ENCODE measurements around the gene ATG2B.
"Not testable (repeated sequence)": the region's sequence is repeated elsewhere in the genome, so short reads cannot be mapped to it uniquely, and the experiment has no call there.

ATG2B gene

GRCh38 chr14:96354246-96354645, 8.9 kb downstream of the ATG2B start:
- no peak overlapping the region for H3K4me3 ChIP-seq (ENCODE audit: low read depth in 1 of 5, low read length in 5 of 5)
- peaks cover 0 to under 1% (median 0%) of the 10 kb centered on the region in 5 donors for H3K4me1 ChIP-seq (ENCODE audit: control insufficient read depth in 5 of 5, insufficient read depth in 5 of 5, low read length in 5 of 5)
- no peaks in the 10 kb centered on the region for H3K9me3 ChIP-seq (ENCODE audit: control insufficient read depth in 5 of 5, low read length in 5 of 5)
- H3K36me3 ChIP-seq (ENCODE audit: control insufficient read depth in 5 of 5, insufficient read depth in 5 of 5, low read length in 5 of 5) = peaks cover 0 to 4% (median 0%) of the 10 kb centered on the region in 5 donors
- no peak overlapping the region for H3K27ac ChIP-seq (ENCODE audit: low read depth, low read length)
- no peak overlapping the region for H3K9ac ChIP-seq (ENCODE audit: low read length in 5 of 5)
- no peaks in the 10 kb centered on the region for H3K27me3 ChIP-seq (ENCODE audit: control insufficient read depth in 5 of 5, insufficient read depth in 4 of 5, low read length in 5 of 5)

DNA sequence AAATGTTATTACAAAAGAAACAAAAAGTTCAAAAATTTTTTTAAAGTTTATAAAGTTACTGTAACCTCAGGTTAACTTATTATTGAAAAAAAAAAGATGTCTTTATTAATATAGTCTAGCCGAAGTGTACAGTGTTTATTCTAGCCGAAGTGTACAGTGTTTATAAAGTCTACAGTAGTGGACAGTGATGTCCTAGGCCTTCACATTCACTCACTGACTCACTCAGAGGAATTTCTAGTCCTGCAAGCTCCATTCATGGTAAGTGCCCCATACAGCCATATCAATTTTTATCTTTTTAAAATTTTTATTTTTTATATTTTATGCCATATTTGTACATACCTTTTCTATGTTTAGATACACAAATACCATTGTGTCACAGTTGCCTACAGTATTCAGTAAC, 10.4 kb downstream of the ATG2B start:
- no peak overlapping the region for H3K4me3 ChIP-seq (ENCODE audit: low read depth in 1 of 5, low read length in 5 of 5)
- H3K9ac ChIP-seq (ENCODE audit: low read length in 5 of 5) = no peak overlapping the region
- no peak overlapping the region for H3K27ac ChIP-seq (ENCODE audit: low read depth, low read length)
- H3K9me3 ChIP-seq (ENCODE audit: control insufficient read depth in 5 of 5, low read length in 5 of 5) = no peaks in the 10 kb centered on the region
- no peaks in the 10 kb centered on the region for H3K4me1 ChIP-seq (ENCODE audit: control insufficient read depth in 5 of 5, insufficient read depth in 5 of 5, low read length in 5 of 5)
- peaks cover 0 to 4% (median 0%) of the 10 kb centered on the region in 5 donors for H3K36me3 ChIP-seq (ENCODE audit: control insufficient read depth in 5 of 5, insufficient read depth in 5 of 5, low read length in 5 of 5)
- no peaks in the 10 kb centered on the region for H3K27me3 ChIP-seq (ENCODE audit: control insufficient read depth in 5 of 5, insufficient read depth in 4 of 5, low read length in 5 of 5)

DNA sequence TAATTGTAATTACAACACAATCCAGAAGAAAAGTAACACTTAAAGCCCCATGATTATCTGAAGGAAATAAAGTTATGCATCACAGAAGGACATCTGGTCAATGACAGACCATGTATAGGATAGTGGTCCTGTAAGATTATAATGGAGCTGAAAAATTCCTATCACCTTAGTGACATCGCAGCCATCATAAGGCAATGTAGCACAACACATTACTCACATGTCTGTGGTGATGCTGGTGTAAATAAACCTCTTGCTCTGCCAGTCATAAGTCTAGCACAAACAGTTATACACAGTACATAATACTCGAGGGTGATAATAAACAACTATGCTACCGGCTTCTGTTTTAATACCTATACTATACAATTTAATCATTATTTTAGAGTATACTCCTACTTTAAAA, 11.2 kb downstream of the ATG2B start:
- Histone ChIP-seq H3K4me3 (ENCODE audit: low read depth in 1 of 5, low read length in 5 of 5) (no peak overlapping the region), H3K27ac (ENCODE audit: low read depth, low read length) (no peak overlapping the region), H3K27me3 (ENCODE audit: control insufficient read depth in 5 of 5, insufficient read depth in 4 of 5, low read length in 5 of 5) (no peaks in the 10 kb centered on the region), H3K36me3 (ENCODE audit: control insufficient read depth in 5 of 5, insufficient read depth in 5 of 5, low read length in 5 of 5) (peaks cover 0 to 4% (median 0%) of the 10 kb centered on the region in 5 donors), H3K9me3 (ENCODE audit: control insufficient read depth in 5 of 5, low read length in 5 of 5) (no peaks in the 10 kb centered on the region), H3K9ac (ENCODE audit: low read length in 5 of 5) (no peak overlapping the region), H3K4me1 (ENCODE audit: control insufficient read depth in 5 of 5, insufficient read depth in 5 of 5, low read length in 5 of 5) (no peaks in the 10 kb centered on the region)

DNA sequence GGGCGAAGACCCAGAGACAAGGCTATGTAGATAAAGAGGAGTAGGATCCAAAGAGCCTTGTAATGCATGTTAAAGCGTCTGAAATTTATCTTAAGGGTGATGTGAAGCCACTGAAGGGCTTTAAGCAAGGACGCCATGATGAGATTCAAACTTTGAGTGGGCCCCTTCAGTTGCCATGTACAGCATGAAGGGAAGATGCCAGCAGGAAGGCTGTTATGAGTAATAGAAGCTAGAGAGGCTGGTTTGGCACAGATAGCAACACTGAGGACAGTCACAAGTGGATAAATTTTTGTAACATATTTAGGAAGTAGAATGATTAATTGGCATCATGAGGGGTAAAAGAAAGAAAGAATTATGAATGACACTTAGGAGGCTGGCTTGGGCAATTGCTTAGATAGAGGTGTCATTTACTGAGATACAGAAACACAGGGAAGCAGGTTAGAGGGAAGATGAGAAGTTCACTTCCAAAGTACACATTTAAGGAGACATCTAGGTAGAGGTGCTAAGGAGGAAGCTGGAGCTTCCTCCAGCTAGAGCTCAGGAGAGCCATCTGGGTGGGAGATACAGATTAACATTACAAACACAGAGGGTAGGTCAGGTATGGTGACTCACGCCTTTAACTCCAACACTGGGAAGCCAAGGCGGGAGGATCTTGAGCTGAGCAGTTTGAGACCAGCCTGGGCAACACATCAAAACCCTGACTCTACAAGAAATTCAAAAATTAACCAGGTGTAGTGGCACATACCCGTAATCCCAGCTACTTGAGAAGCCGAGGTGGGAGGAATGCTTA, 13.7 kb downstream of the ATG2B start:
- H3K27ac ChIP-seq (ENCODE audit: low read depth, low read length) = no peak overlapping the region
- no peak overlapping the region for H3K4me3 ChIP-seq (ENCODE audit: low read depth in 1 of 5, low read length in 5 of 5)
- H3K4me1 ChIP-seq (ENCODE audit: control insufficient read depth in 5 of 5, insufficient read depth in 5 of 5, low read length in 5 of 5) = no peaks in the 10 kb centered on the region
- peaks cover 0 to 3% (median 0%) of the 10 kb centered on the region in 5 donors for H3K36me3 ChIP-seq (ENCODE audit: control insufficient read depth in 5 of 5, insufficient read depth in 5 of 5, low read length in 5 of 5)
- no peaks in the 10 kb centered on the region for H3K9me3 ChIP-seq (ENCODE audit: control insufficient read depth in 5 of 5, low read length in 5 of 5)
- no peak overlapping the region for H3K9ac ChIP-seq (ENCODE audit: low read length in 5 of 5)
- H3K27me3 ChIP-seq (ENCODE audit: control insufficient read depth in 5 of 5, insufficient read depth in 4 of 5, low read length in 5 of 5) = no peaks in the 10 kb centered on the region

GRCh38 chr14:96347957-96348356, 15.2 kb downstream of the ATG2B start:
- not testable (repeated sequence) for H3K9ac ChIP-seq (ENCODE audit: low read length in 5 of 5); H3K36me3 ChIP-seq (ENCODE audit: control insufficient read depth in 5 of 5, insufficient read depth in 5 of 5, low read length in 5 of 5); H3K27me3 ChIP-seq (ENCODE audit: control insufficient read depth in 5 of 5, insufficient read depth in 4 of 5, low read length in 5 of 5); H3K4me1 ChIP-seq (ENCODE audit: control insufficient read depth in 5 of 5, insufficient read depth in 5 of 5, low read length in 5 of 5); H3K27ac ChIP-seq (ENCODE audit: low read depth, low read length); H3K9me3 ChIP-seq (ENCODE audit: control insufficient read depth in 5 of 5, low read length in 5 of 5); H3K4me3 ChIP-seq (ENCODE audit: low read depth in 1 of 5, low read length in 5 of 5)

- Histone ChIP-seq H3K27ac (ENCODE audit: low read depth, low read length) (no peak overlapping the region), H3K27me3 (ENCODE audit: control insufficient read depth in 5 of 5, insufficient read depth in 4 of 5, low read length in 5 of 5) (no peaks in the 10 kb centered on the region), H3K9me3 (ENCODE audit: control insufficient read depth in 5 of 5, low read length in 5 of 5) (no peaks in the 10 kb centered on the region), H3K9ac (ENCODE audit: low read length in 5 of 5) (no peak overlapping the region), H3K4me1 (ENCODE audit: control insufficient read depth in 5 of 5, insufficient read depth in 5 of 5, low read length in 5 of 5) (no peaks in the 10 kb centered on the region), H3K4me3 (ENCODE audit: low read depth in 1 of 5, low read length in 5 of 5) (no peak overlapping the region), H3K36me3 (ENCODE audit: control insufficient read depth in 5 of 5, insufficient read depth in 5 of 5, low read length in 5 of 5) (peaks cover 2 to 5% (median 4%) of the 10 kb centered on the region in 5 donors)
These were observed 17.5 kb downstream of the ATG2B start for GRCh38 chr14:96345669-96346068.

DNA sequence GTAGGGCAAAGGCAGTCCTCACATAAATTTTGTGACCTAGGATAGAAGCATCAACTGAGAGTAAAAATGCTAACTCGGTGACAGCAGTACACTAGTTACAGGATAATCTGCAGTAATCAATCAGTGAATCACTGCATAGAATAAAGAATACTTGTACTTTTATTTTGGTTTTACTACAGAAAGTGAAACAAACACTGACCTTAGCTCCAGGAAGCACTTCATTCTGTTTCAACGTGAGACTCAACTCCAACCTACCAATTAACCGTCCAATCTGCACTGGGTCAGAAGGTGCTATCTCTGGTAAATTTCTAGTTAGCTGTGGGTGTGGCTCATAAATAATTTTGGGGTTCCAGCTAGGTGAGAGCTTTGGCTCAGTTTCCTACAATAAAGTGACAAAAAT, 21.8 kb downstream of the ATG2B start:
- Histone ChIP-seq H3K27me3 (ENCODE audit: control insufficient read depth in 5 of 5, insufficient read depth in 4 of 5, low read length in 5 of 5) (no peaks in the 10 kb centered on the region), H3K27ac (ENCODE audit: low read depth, low read length) (no peak overlapping the region), H3K4me3 (ENCODE audit: low read depth in 1 of 5, low read length in 5 of 5) (no peak overlapping the region), H3K9me3 (ENCODE audit: control insufficient read depth in 5 of 5, low read length in 5 of 5) (no peaks in the 10 kb centered on the region), H3K4me1 (ENCODE audit: control insufficient read depth in 5 of 5, insufficient read depth in 5 of 5, low read length in 5 of 5) (no peaks in the 10 kb centered on the region), H3K36me3 (ENCODE audit: control insufficient read depth in 5 of 5, insufficient read depth in 5 of 5, low read length in 5 of 5) (peaks cover 8 to 29% (median 24%) of the 10 kb centered on the region in 5 donors), H3K9ac (ENCODE audit: low read length in 5 of 5) (no peak overlapping the region)

GRCh38 chr14:96338551-96338950, 24.6 kb downstream of the ATG2B start:
- Histone ChIP-seq H3K27me3 (ENCODE audit: control insufficient read depth in 5 of 5, insufficient read depth in 4 of 5, low read length in 5 of 5) (no peaks in the 10 kb centered on the region), H3K9ac (ENCODE audit: low read length in 5 of 5) (no peak overlapping the region), H3K9me3 (ENCODE audit: control insufficient read depth in 5 of 5, low read length in 5 of 5) (no peaks in the 10 kb centered on the region), H3K4me3 (ENCODE audit: low read depth in 1 of 5, low read length in 5 of 5) (no peak overlapping the region), H3K4me1 (ENCODE audit: control insufficient read depth in 5 of 5, insufficient read depth in 5 of 5, low read length in 5 of 5) (no peaks in the 10 kb centered on the region), H3K36me3 (ENCODE audit: control insufficient read depth in 5 of 5, insufficient read depth in 5 of 5, low read length in 5 of 5) (peaks cover 8 to 39% (median 26%) of the 10 kb centered on the region in 5 donors), H3K27ac (ENCODE audit: low read depth, low read length) (no peak overlapping the region)

- H3K36me3 ChIP-seq (ENCODE audit: control insufficient read depth in 5 of 5, insufficient read depth in 5 of 5, low read length in 5 of 5) = peaks cover 48 to 61% (median 55%) of the 10 kb centered on the region in 5 donors
- H3K9ac ChIP-seq (ENCODE audit: low read length in 5 of 5) = no peak overlapping the region
These were observed 38.9 kb downstream of the ATG2B start for GRCh38 chr14:96324219-96324618.

DNA sequence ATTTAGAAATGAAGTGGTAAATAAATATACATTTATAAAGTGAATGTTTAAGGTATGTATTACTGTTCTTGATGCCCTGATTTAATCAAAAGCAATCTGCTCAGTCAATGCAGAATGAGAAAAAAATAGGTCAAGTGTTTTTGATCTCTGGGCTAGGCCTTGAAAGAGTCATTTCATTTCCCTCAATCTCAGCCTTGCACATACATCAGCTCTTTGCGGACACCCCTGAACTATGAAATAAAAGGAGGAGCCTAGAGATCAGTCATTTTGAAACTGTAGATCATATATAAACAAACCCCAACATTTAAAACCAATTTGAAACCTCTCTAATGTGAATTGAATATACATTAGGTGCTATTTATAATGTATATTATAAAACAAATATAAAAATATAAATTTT, 42.5 kb downstream of the ATG2B start:
- H3K27me3 ChIP-seq (ENCODE audit: control insufficient read depth in 5 of 5, insufficient read depth in 4 of 5, low read length in 5 of 5) = no peaks in the 10 kb centered on the region
- no peaks in the 10 kb centered on the region for H3K9me3 ChIP-seq (ENCODE audit: control insufficient read depth in 5 of 5, low read length in 5 of 5)
- H3K36me3 ChIP-seq (ENCODE audit: control insufficient read depth in 5 of 5, insufficient read depth in 5 of 5, low read length in 5 of 5) = peaks cover 63 to 72% (median 68%) of the 10 kb centered on the region in 5 donors

More at GRCh38 chr14:96324219-96324618, 38.9 kb downstream of the ATG2B start:
- Histone ChIP-seq H3K4me1 (ENCODE audit: control insufficient read depth in 5 of 5, insufficient read depth in 5 of 5, low read length in 5 of 5) (no peaks in the 10 kb centered on the region), H3K4me3 (ENCODE audit: low read depth in 1 of 5, low read length in 5 of 5) (no peak overlapping the region), H3K27me3 (ENCODE audit: control insufficient read depth in 5 of 5, insufficient read depth in 4 of 5, low read length in 5 of 5) (no peaks in the 10 kb centered on the region), H3K9me3 (ENCODE audit: control insufficient read depth in 5 of 5, low read length in 5 of 5) (no peaks in the 10 kb centered on the region), H3K27ac (ENCODE audit: low read depth, low read length) (no peak overlapping the region)

More for the DNA sequence above, 42.5 kb downstream of the ATG2B start:
- Histone ChIP-seq H3K27ac (ENCODE audit: low read depth, low read length) (no peak overlapping the region), H3K4me1 (ENCODE audit: control insufficient read depth in 5 of 5, insufficient read depth in 5 of 5, low read length in 5 of 5) (no peaks in the 10 kb centered on the region), H3K9ac (ENCODE audit: low read length in 5 of 5) (no peak overlapping the region), H3K4me3 (ENCODE audit: low read depth in 1 of 5, low read length in 5 of 5) (no peak overlapping the region)
